Measurements from ENCODE around the gene PCAT7.

DNA sequence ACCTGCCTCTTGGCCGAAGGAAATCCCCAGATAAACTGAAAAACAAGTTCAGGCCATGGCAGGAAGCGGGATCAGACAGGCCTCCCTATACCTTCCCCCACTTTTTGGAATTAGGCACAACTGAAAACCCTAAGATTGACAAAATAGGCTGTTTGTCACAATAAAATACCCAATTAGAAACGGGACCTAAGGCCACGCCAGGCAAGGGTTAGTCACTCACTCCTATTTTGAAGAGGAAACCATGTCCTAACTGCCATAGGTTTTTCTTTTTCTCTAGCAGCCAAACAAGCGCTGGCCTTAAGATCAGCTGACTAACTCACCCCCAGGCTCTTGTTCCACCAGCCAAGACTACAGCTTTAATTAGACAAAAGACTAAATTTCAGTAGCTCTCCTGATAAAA is 26.8 kb downstream of the PCAT7 start:
- TF ChIP-seq, protein P1, sequence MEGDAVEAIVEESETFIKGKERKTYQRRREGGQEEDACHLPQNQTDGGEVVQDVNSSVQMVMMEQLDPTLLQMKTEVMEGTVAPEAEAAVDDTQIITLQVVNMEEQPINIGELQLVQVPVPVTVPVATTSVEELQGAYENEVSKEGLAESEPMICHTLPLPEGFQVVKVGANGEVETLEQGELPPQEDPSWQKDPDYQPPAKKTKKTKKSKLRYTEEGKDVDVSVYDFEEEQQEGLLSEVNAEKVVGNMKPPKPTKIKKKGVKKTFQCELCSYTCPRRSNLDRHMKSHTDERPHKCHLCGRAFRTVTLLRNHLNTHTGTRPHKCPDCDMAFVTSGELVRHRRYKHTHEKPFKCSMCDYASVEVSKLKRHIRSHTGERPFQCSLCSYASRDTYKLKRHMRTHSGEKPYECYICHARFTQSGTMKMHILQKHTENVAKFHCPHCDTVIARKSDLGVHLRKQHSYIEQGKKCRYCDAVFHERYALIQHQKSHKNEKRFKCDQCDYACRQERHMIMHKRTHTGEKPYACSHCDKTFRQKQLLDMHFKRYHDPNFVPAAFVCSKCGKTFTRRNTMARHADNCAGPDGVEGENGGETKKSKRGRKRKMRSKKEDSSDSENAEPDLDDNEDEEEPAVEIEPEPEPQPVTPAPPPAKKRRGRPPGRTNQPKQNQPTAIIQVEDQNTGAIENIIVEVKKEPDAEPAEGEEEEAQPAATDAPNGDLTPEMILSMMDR (IDR thresholded peaks at IDR 0.05; ENCODE audit: borderline replicate concordance, extremely low read depth, low read length, poor library complexity, severe bottlenecking) = no peak
- TF ChIP-seq EZH2 (IDR thresholded peaks at IDR 0.05; ENCODE audit: borderline replicate concordance, low read depth, low read length, severe bottlenecking) = no peak

Measured in DND-41 (cell line).